Activated T-helper 2 cell treated with anti-CD3 and anti-CD28 coated beads, Interferon-gamma antibody, Interleukin-2, Interleukin-4, amounts not matched to agents 10 μg/mL and 5 μg/mL and 100 μg/mL, durations not matched to agents 14 hours and 24 hours and 36 hours (primary cell): ENCODE results near the gene CGNL1. TPM values are rescaled to one million over a fixed set of nuclear protein-coding genes. Genes with fewer than 3 reads are reported as not detected.

ENCODE experiments used
- DNase-seq: peaks from one replicate; pipeline ENCODE4 v3.0.0; 2021; ENCODE audit warnings: low spot score
- H3K27ac Mint-ChIP-seq: one replicate; pipeline ENCODE4 v1.8.0; 2021; ENCODE audit warnings: mixed read lengths
- H3K27me3 Mint-ChIP-seq: one replicate; pipeline ENCODE4 v1.8.0; 2021; ENCODE audit warnings: low read depth, mixed read lengths
- H3K36me3 Mint-ChIP-seq: one replicate; pipeline ENCODE4 v1.8.0; 2021; ENCODE audit warnings: low read depth, mixed read lengths
- H3K4me1 Mint-ChIP-seq: one replicate; pipeline ENCODE4 v1.8.0; 2021; ENCODE audit warnings: low read depth, mixed read lengths
- H3K4me3 Mint-ChIP-seq: one replicate; pipeline ENCODE4 v1.8.0; 2021; ENCODE audit warnings: low read depth, mild to moderate bottlenecking, moderate library complexity, mixed read lengths
- H3K9me3 Mint-ChIP-seq: one replicate; pipeline ENCODE4 v1.8.0; 2021; ENCODE audit warnings: mixed read lengths
- intact Hi-C: fragments of 100-400 bp; cut with micrococcal nuclease; formaldehyde crosslinking; loops from one replicate; pipeline ENCODE4 v1.15.1; 2023
- total RNA-seq: library from RNA; stranded (reverse); gene quantifications from 2 replicates; pipeline ENCODE4 v1.2.3, GENCODE V29; 2022

Gene CGNL1
- total RNA-seq, 1 donor from 2014 or later: not detected

DNA sequence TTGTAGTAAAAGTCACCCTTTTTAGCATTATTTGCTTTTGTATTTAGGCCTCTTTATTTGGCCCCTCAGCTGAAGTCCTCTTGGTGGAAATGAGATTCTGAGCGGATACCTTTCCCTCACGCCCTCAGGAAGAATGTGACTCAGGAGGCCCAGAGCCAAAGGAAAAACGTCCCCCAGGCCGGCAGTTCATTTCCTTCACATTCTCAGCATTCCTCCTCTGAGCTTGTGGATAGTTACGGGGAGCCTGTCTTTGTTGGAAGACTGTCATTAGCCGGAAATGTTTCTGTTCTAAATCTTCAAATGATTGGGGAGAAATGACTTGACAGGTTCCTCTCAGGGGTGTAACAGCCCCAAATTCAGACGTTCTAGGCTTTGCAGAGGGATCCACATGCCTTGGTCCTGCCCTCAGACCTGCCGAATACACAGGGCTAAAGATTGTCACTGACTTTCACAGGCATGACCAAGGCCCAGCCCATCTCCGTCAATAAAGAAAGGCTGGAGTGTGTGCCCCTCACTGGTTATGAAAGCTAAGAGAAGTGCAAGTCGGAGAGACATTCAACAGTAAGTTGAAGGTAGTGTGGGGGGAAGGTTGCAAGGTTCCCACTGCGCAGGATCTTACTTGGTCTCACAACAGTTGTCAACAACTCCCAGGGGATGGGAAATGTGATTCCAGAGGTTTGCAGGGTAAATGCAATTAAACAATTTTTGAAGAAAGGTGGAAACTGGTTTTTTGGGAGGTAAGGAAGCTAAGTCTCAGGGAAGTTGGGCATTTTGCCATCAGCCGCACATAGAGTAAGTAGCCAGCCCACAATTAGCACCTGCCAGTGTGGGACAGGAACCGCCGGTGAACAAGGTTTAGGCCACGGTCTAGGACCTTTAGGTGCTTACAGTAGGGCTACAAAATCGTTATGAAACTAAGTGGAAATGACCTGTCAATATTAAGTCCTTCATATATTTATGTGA is 175.7 kb downstream of the CGNL1 start:
- H3K9me3 Mint-ChIP-seq: no peaks in the 10 kb centered on the region
- no peaks in the 10 kb centered on the region for H3K36me3 Mint-ChIP-seq
- no peaks in the 10 kb centered on the region for H3K27me3 Mint-ChIP-seq
- DNase-seq: no peak
- intact Hi-C loops: no loop called here
- no peak overlapping the region for H3K4me3 Mint-ChIP-seq
- H3K27ac Mint-ChIP-seq: no peak overlapping the region
- H3K4me1 Mint-ChIP-seq: no peaks in the 10 kb centered on the region

- DNase-seq: no peak
- H3K27me3 Mint-ChIP-seq: no peaks in the 10 kb centered on the region
- H3K4me3 Mint-ChIP-seq: no peak overlapping the region
- no peak overlapping the region for H3K27ac Mint-ChIP-seq
- no peaks in the 10 kb centered on the region for H3K9me3 Mint-ChIP-seq
- no peaks in the 10 kb centered on the region for H3K36me3 Mint-ChIP-seq
- H3K4me1 Mint-ChIP-seq: no peaks in the 10 kb centered on the region
- intact Hi-C loops: no loop called here
Observed at GRCh38 chr15:57552678-57553334, 176.5 kb downstream of the CGNL1 start.

DNA sequence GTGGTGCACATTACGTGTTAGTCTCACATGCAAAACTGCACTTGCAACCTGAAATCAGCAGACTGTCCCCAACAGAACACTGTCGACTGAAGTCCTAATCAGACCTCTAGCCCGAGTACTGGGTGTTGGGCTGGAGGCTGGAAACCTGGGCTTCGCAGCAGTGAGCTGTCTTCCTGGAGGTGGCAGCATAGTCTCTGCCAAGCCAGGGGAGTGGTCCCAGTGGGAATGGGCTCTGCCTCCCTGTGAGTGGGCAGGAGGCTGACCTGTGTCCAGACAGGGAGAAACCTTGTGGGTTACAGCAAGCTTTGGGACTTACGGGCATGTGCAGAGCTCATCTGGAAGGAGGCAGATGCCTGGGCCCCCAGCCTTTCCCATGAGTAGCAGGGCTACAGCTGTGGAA is 177.2 kb downstream of the CGNL1 start:
- H3K36me3 Mint-ChIP-seq: no peaks in the 10 kb centered on the region
- no peaks in the 10 kb centered on the region for H3K27me3 Mint-ChIP-seq
- no peaks in the 10 kb centered on the region for H3K9me3 Mint-ChIP-seq
- intact Hi-C loops: no loop called here
- no peak overlapping the region for H3K27ac Mint-ChIP-seq
- H3K4me3 Mint-ChIP-seq: no peak overlapping the region
- no peaks in the 10 kb centered on the region for H3K4me1 Mint-ChIP-seq
- DNase-seq: no peak

GRCh38 chr15:57554063-57554811 is 177.9 kb downstream of the CGNL1 start:
- intact Hi-C loops: no loop called here
- Mint-ChIP-seq H3K4me3 (no peak overlapping the region), H3K9me3 (no peaks in the 10 kb centered on the region), H3K4me1 (no peaks in the 10 kb centered on the region), H3K36me3 (no peaks in the 10 kb centered on the region), H3K27me3 (peaks cover 1% of the 10 kb centered on the region), H3K27ac (no peak overlapping the region)
- DNase-seq: no peak

GRCh38 chr15:57554812-57555179 is 178.5 kb downstream of the CGNL1 start:
- no peak overlapping the region for H3K4me3 Mint-ChIP-seq
- peaks cover 1% of the 10 kb centered on the region for H3K27me3 Mint-ChIP-seq
- H3K4me1 Mint-ChIP-seq: no peaks in the 10 kb centered on the region
- no peaks in the 10 kb centered on the region for H3K36me3 Mint-ChIP-seq
- no peaks in the 10 kb centered on the region for H3K9me3 Mint-ChIP-seq
- intact Hi-C loops: no loop called here
- H3K27ac Mint-ChIP-seq: no peak overlapping the region
- no peak for DNase-seq

DNA sequence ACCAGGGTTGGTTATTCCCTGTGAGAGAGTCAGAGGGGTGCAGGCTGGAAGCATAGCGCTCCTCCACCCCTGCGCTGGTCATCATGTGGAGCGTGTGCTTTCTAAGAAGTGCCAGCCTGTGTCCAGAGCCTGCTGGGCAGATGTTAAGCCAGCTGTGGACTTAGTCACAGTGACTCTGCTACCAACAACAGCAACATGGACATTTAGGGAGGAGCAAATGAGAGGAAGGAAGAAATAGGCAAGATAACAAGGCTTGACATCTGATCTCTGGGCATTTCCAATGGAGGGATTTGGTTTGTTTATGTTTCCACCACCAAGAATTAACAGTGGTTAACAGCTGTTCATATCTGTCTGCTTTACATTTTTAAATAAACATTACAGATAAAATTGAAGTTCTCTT is 179.0 kb downstream of the CGNL1 start:
- Mint-ChIP-seq H3K4me1 (peaks cover 2% of the 10 kb centered on the region), H3K9me3 (no peaks in the 10 kb centered on the region), H3K27me3 (peaks cover 1% of the 10 kb centered on the region), H3K4me3 (no peak overlapping the region), H3K36me3 (no peaks in the 10 kb centered on the region), H3K27ac (no peak overlapping the region)
- no peak for DNase-seq
- intact Hi-C loops: no loop called here

DNA sequence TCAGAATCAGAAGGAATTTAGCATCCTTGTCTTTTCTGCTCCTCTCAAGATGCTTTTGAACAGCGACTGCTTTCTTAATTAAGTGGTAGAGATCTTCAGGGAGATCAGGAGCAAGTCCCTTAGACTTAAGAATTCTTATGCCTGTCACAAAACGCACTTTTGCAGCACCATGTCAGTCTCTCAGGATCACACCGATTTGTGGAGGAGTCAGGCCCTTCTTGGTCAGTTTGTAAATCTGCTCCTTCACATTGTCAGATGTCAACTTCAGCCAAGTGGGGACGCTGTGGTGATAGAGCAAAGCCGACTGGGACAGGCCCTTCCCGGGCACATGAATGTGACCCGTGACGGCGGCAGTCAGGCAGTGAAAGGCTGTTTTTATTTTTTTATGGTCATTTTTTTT is 179.7 kb downstream of the CGNL1 start:
- Mint-ChIP-seq H3K27ac (no peak overlapping the region), H3K36me3 (no peaks in the 10 kb centered on the region), H3K4me3 (no peak overlapping the region), H3K4me1 (peaks cover 4% of the 10 kb centered on the region), H3K9me3 (no peaks in the 10 kb centered on the region), H3K27me3 (peaks cover 1% of the 10 kb centered on the region)
- intact Hi-C loops: no loop called here
- no peak for DNase-seq

DNA sequence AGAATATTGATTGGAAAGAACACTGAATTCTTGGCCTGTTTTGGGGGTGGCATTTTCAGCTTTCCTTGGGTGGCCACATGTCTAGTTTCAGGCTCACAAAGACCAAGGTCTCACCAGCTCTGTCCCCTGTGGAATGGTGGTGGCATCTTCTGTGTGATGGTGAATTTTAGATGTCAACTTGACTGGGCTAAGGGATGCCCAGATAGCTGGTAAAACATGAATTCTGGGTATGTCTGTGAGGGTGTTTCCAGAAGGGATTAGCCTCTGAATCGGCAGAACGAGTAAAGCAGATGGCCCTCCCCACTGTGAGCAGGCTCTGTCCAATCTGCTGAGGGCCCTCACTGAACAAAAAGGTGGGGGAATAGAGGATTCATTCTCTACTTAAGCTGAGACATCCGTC is 181.0 kb downstream of the CGNL1 start:
- Mint-ChIP-seq H3K27me3 (peaks cover 1% of the 10 kb centered on the region), H3K4me3 (no peak overlapping the region), H3K4me1 (peaks cover 10% of the 10 kb centered on the region), H3K9me3 (no peaks in the 10 kb centered on the region), H3K36me3 (no peaks in the 10 kb centered on the region), H3K27ac (no peak overlapping the region)
- no peak for DNase-seq
- intact Hi-C loops: no loop called here

DNA sequence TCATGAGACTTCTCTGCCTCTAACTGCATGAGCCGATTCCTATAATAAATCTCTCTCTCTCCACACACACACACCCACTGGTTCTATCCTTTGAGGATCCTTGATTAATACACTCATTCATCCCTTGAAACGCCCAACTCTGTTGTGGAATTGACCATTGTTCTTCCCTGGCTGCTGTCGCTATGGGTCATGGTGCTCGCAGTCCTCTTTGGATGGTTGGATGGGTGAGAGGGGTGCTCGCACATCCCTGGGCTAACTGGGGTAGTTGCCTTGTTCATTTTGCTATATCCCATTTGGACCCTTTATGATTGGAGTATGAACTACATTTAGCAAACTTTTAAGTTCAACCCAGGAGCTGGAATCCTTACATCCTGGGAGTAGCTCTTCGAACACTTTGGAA is 181.5 kb downstream of the CGNL1 start:
- intact Hi-C loops: loop anchor here (2.0 kb wide), 2 partner anchors 303 to 513 kb away; no protein-coding TSS in a partner anchor
- no peak for DNase-seq
- H3K9me3 Mint-ChIP-seq: no peaks in the 10 kb centered on the region
- H3K4me1 Mint-ChIP-seq: peaks cover 14% of the 10 kb centered on the region
- H3K36me3 Mint-ChIP-seq: no peaks in the 10 kb centered on the region
- H3K4me3 Mint-ChIP-seq: no peak overlapping the region
- peaks cover 1% of the 10 kb centered on the region for H3K27me3 Mint-ChIP-seq
- H3K27ac Mint-ChIP-seq: no peak overlapping the region

DNA sequence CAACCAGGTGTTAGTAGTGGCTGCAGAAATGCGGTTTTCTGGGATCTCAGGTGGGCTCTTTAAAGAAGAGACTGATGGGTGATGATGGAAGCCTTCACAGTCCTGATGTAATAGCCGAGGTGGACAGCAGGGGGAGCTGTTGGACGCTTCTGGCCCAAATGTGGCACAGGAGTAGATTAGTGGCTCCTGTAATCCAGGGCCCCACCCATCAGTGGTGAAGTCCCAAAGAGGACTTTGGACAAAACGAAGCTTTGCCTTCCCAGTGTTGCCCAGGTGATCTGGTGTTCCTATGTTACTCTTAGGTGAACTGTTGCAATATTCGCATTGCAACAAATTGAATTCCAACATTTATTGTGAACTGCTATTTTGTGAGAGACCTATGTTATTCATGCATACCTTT is 183.6 kb downstream of the CGNL1 start:
- H3K9me3 Mint-ChIP-seq: no peaks in the 10 kb centered on the region
- intact Hi-C loops: loop anchor here (2.0 kb wide), 4 partner anchors 147 to 623 kb away; partner anchors contain the start of gene POLR2M
- H3K4me1 Mint-ChIP-seq: peaks cover 20% of the 10 kb centered on the region
- no peak overlapping the region for H3K27ac Mint-ChIP-seq
- no peak overlapping the region for H3K4me3 Mint-ChIP-seq
- peaks cover 1% of the 10 kb centered on the region for H3K27me3 Mint-ChIP-seq
- no peaks in the 10 kb centered on the region for H3K36me3 Mint-ChIP-seq
- peak; percentile 53 for DNase-seq

GRCh38 chr15:57561041-57561711 is 184.9 kb downstream of the CGNL1 start:
- H3K27ac Mint-ChIP-seq: peak overlapping the region; percentile 86

GRCh38 chr15:57562196-57562769 is 186.0 kb downstream of the CGNL1 start:
- H3K27ac Mint-ChIP-seq: peak overlapping the region; percentile 20
- H3K36me3 Mint-ChIP-seq: no peaks in the 10 kb centered on the region
- DNase-seq: no peak

More at GRCh38 chr15:57561041-57561711, 184.9 kb downstream of the CGNL1 start:
- no peaks in the 10 kb centered on the region for H3K36me3 Mint-ChIP-seq
- peaks cover 1% of the 10 kb centered on the region for H3K27me3 Mint-ChIP-seq
- no peak overlapping the region for H3K4me3 Mint-ChIP-seq
- peaks cover 28% of the 10 kb centered on the region for H3K4me1 Mint-ChIP-seq
- DNase-seq: peak; percentile 36
- no peaks in the 10 kb centered on the region for H3K9me3 Mint-ChIP-seq
- intact Hi-C loops: loop anchor here (2.0 kb wide), 2 partner anchors 146 to 622 kb away; partner anchors contain the start of gene POLR2M

More at GRCh38 chr15:57562196-57562769, 186.0 kb downstream of the CGNL1 start:
- Mint-ChIP-seq H3K4me1 (peaks cover 28% of the 10 kb centered on the region), H3K27me3 (peaks cover 1% of the 10 kb centered on the region), H3K9me3 (no peaks in the 10 kb centered on the region), H3K4me3 (no peak overlapping the region)
- intact Hi-C loops: no loop called here
